NCI-H1694 (cell line): ENCODE results near the gene SLC38A3.
"Not testable (repeated sequence)": the region's sequence is repeated elsewhere in the genome, so short reads cannot be mapped to it uniquely, and the experiment has no call there.

Experiments used
- DNase-seq: peaks from one replicate; lab custom pipeline; 2025; lab: John Stamatoyannopoulos, UW

The SLC38A3 gene

DNA sequence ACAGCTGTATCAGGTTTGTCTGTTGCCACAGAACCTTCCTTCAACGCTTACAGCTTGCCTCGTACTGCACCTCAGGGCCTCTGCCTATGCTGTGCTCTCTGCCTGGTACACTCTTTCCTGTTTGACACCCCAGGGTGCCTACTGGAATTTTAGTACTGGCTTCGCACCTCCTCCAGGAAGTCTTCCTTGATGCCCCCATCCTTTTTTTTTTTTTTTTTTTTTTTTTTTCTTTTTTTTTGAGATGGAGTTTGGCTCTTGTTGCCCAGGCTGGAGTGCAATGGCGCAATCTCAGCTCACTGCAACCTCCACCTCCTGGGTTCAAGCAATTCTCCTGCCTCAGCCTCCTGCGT, 6.3 kb downstream of the SLC38A3 start:
- DNase-seq: not testable (repeated sequence)

DNA sequence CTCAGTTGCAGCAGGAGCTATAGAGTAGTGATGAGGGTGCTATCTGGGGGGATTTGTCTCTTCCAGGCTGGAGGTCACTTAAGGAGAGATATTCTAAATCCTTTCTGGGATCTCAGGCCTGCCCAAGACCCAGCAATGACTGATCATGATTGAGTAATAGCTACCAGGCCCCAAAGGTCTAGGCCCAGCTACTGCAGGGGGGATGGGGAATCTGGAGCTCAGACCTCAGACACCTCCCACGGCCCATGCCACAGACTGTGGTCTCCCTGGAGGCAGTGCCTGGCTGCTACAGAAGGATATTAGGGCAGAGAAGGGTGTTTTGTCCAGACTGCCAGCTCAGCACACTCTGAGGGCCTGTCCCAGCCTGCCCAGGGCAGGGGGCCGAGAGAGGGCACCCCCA, 6.9 kb downstream of the SLC38A3 start:
- DNase-seq: no peak

DNA sequence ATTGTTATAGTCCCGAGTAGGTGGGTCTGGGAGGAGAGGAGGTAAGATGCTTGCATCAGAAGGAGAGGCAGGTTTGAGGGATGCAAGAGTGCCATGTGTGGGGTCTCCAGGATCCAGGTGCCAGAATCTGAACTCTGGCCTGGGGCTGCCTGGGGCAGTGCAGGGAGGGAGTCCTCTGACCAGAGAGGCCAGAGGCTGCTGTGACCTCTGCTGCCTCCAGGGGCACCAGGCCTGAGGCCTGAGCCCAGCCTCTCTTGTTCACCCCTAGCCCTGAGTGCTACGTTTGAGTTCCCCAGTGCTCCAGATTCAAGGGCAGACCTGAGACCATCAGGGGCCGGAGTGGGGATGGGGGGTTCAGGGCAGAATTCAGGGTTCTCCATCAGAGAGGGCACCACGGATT, 7.4 kb downstream of the SLC38A3 start:
- DNase-seq: no peak

DNA sequence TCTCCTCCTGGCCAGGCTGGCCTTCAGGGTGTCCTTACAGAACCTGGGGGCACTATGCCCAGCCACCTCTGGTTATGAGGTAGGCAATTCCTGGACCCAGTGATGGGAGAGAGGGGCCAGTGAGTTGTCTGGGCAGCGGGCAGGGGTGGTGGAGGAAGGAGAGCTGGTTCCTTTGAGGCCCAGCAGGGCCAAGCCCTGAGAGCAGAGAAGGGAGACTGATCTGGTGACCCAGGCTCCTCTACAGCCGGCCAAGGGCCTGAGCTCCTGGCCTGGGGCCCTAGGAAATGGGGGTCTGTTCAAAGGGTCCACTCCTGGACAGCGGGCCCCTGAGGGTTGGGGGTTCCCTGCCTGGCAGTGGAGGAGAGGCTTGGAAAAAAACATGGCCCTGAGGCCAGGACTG, 7.9 kb downstream of the SLC38A3 start:
- no peak for DNase-seq

DNA sequence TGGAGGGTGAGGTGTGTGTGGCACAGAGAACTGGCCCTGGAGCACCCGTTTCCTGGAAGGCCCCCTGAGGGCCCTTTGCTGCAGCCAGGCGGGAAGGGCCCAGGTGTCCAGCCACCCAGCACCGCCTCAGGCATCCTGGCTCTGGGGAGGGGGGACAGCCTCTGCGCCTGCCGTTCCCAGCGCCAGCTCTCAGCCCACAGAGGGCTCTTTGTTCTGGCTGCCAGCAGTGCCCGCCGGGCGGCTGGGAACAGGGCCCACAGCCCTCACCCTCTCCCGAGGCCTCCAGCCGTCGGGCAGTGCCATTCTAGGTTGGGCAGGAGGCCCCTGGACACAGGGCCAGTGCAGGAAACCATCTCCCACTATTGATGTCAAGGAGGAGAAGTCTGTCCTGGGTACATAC, 8.3 kb downstream of the SLC38A3 start:
- DNase-seq: no peak

DNA sequence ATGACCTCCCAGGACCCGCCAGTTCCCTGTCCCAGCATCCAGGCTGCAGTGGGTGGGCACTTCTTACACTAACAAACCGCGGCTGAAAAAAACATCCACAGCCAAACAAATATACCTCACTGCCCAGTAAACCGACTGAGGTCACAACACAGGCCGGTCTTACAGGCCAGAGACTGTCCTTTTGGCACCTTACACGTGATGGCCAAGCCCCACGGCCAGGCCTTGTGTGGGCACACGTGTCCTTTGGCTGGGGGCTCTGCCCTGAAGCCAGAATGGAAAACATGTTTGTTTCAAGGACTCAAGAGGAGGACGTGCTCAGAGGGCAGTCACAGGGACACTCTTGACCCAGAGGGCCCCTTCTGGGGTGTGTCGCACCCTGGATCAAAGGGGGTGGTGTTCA, 9.8 kb downstream of the SLC38A3 start:
- DNase-seq: no peak

DNA sequence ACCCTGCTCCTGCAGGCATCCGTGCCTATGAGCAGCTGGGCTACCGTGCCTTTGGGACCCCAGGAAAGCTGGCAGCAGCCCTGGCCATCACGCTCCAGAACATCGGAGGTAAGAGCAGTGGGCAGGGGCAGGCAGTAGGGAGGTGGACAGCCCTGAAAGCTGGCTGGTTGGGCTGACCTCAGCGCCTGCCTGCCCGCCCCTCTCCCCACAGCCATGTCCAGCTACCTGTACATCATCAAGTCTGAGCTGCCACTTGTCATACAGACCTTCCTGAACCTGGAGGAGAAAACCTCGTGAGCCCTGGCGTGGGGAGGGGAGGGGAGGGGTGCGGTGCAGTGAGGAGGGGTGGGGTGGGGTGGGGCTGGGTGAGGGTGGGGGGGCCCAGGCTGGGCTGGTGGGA, 10.5 kb downstream of the SLC38A3 start:
- no peak for DNase-seq

DNA sequence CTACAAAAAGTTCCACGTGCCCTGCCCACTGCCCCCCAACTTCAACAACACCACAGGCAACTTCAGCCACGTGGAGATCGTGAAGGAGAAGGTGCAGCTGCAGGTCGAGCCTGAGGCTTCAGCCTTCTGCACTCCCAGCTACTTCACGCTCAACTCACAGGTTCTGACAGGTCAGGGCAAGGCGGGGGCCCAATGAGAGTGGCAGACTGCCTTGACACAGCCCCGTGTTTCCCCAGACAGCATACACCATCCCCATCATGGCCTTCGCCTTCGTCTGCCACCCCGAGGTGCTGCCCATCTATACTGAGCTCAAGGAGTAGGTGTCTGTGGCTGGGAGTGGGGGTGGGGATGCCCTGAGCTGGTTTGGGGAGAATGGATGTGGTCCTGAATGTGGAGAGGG, 12.6 kb downstream of the SLC38A3 start:
- DNase-seq: no peak

DNA sequence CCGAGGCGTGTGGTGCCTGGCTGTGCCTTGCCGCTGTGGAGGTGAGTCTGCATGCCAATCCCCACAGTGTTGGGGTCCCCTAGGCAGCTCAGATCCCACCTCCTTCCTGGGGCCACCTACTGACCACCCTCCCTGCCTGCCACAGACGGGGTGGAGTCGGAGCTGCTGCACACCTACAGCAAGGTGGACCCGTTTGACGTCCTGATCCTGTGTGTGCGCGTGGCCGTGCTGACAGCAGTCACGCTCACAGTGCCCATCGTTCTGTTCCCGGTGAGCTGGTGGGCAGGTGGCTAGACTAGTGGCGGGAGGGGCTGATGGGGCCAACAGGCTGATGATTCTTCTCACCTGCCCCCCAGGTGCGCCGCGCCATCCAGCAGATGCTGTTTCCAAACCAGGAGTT, 13.4 kb downstream of the SLC38A3 start:
- DNase-seq: no peak

DNA sequence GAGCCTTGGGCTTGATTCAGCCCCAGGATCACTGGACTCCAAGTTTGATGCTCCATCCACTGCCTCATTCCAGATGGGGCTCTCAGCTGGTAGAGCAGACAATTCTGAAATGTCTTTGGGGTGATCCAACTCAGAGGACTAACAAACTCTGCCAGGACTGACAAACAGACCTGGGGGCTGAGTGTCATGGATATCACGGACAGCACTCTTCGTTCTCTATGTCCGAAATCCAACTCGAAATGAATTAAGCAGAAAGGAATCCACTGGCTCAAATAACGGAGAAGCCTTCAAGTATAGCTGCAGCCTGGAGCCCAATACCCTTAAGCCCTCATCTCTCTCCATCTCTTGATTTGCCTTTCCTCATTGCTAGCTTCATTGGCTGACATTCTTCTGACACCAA, 14.2 kb downstream of the SLC38A3 start:
- no peak for DNase-seq

DNA sequence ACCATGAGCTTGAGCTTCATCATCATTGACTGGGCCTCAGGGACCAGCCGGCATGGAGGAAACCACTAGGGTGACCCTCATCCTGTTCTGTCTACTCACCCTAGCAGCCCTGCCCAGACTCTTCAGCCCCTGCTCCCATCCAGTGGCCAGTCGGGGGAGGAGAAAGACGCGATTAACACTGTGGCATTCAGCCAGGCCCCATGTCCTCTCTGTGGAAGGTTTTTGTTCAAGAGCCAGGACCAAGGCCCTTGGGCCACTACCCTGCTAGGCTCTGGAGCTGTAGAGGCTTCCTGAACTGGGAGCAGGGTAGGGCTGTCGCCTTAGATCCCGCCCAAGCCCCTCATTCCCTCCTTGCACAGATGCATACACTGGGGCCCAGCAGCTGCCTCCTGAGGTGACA, 15.0 kb downstream of the SLC38A3 start:
- no peak for DNase-seq

DNA sequence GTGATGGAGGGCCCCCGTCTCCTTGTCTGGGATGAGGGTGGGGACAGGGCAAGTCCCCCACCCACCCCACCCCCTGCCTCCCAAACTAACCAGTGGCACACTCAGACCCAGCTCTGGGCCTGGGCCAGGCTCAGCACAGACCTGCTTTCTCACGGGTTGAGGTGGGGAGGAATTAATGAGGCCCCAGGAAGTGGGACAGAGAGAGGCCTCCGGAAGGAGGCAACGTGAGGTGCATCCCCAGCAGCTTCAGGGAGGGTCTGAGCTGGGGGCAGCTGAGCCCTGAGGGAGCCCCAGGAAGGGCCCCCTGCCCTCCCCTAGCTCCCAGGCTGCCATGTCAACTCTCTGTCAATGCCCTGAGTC, 16.0 kb downstream of the SLC38A3 start:
- DNase-seq: no peak

DNA sequence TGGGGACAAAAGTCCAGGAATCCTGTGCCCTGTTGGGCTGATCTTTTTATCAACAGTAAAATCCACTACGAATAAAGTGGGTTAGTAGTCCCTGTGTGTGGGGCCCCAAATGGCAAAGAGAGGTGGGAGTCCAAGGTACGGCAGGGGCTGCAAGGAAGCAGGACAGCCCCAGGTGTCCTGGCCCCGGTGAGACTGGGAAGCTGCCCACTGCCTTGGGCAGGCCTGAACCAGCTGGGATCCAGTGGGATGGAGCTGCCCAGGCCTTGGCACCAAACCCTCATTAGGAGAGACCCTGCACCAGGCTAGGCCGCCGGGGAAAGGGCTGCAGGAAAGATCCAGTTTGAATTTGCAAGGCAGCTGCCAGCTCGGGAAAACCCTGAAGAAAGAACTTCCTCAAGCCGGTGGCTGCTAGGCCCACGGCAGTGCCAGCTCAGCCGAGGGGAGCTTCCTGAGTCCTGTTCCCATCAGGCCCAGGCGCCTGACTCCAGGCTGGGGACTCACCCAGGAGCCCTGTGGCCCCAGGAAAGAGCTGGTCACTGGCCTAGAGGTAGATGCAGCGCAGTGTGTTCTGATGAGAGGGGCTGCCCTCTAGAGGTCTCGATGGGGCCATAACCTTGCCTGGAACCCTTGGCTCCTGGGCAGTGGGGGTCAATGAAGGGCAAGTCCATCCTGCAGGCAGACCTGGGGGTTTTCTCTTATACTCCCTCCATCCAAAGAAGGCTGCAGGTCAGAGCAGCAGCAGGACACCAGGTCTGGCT, 16.5 kb downstream of the SLC38A3 start:
- no peak for DNase-seq

DNA sequence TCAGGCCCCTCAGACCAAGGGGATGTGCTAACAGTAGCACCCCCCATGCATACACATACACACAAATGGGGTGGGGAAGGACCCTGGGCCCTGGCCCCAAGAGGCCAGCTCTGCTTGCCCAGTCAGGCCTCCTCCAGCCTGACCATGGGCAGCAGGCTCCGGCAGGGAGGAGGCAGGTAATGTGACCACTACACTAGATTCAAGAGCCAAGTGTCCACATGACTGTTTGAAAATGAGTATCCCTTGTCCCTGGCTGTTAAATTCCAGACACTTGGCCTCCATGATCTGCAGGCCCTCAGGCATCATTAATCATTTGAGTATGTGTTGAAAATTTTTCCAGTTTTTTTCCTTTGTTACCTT, 17.1 kb downstream of the SLC38A3 start:
- DNase-seq: no peak

DNA sequence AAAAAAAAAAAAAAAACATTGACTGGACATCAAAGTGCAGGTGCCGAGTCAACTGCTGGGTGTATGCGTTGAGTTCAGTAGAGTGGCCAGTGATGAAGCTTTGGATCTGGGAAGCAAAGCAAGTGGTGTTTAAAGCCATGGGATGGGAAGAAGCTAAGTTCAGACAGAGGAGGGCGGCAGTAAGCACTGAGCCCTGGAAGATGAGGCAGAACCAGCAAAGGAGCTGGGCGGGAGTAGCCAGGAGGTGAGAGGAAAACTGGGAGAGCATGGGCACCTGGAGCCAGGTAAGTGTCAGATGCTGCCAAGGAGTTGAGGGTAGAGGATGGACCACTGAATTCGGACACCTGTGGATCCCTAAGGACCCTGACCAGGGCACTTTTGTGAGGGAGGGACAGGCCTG, 19.6 kb downstream of the SLC38A3 start:
- no peak for DNase-seq

DNA sequence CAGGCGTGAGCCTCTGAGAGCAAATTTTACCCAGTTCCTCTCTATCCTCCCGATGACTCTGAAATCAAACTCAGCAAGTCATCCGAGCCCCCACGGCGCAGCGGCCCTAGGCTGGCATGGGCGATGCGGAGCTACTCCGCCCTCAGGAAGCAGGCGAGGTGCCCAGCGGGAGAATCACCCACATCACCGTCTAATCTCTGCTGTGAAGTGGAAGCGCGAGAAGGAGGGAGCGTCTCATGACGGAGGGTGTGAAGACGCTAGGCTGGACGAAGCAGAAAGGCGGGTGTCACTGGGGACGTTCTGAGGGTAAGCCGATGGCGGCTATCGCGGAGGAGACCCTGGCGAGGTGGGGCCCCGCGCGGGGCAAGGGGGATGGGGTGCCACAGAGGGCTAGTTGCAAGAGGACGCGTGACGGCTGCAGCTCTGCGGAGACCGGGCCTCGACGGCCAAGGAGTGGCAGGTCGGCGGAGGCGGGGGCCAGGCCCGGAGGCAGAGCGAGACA, 21.9 kb downstream of the SLC38A3 start:
- DNase-seq: no peak

DNA sequence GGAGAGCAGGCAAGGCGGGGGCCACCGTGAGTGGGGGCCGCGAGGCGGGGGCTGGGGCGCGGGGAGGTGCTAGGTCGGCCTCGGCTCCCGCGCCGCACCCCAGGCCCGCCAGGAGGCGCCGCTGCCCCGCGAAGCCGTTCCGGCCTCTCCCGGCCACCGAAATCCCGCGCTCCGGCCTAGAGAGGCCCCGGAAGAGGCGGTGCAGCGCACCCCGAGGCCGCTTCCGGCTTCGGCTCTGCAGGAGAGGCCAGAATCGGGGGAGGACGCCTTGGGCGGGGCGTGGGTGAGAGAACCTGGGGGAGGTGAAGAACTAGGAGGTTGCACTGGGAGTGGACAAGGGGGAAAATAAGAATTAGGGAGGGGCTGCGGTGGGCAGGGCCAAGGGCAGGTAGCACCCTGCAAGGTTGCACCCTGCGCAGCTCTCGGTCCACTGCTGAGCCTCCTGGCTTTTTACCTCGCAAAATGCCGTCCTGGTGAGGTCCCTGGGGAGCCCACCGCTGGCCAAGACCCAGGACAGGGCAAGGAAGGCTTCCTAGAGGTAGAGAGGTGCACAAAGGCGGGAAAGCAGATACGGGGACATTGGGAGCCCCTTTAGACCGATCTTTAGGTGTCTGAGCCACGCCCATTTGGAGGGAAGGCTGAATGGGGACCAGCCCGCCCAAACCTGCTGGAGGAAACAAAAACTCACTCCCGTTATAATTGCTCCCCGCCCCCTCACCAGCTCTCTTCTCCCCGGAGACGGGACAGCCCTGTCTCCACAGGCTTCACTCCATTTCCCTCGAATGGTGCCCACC, 22.5 kb downstream of the SLC38A3 start:
- DNase-seq: peak; percentile 48

DNA sequence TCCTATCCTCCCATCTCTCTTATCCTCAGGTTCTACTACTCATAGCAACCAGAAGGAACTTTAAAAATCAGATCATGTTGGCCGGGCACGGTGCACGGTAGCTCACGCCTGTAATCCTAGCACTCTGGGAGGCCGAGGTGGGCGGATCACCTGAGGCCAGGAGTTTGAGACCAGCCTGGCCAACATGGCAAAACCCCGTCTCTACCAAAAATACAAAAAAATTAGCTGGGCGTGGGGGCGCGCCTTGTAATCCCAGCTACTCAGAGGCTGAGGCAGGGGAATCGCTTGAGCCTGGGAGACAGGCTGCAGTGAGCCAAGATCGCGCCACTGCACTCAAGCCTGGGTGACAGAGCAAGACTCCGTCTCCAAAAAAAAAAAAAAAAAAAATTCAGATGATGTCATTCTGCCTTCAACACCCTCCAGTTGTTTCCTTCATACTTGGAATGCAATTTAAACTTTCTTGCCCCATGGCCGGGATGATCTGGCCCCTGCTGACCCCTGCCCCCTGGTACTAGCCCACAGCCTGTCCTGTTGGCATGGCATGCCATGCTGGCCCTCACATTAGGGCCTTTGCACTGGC, 23.2 kb downstream of the SLC38A3 start:
- DNase-seq: not testable (repeated sequence)

DNA sequence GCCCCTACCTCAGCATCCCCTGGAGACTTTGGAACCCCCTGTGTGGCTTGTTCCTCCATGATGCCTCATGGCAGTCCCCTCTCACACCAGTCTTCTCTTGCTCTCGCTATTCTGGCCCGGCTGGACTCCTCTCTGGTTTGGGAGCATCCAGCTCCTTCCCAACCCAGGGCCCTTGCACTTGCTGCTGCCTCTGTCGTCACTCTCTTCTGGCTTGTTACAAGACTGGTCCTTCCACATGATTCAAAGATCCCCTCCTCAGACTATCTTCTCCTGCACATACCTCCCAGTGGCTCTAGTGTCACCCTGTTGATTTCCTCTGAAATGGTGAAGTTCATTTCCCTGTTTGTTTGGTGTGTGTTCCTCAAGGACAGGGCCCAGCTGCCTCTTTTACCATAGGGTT, 24.4 kb downstream of the SLC38A3 start:
- DNase-seq: no peak

DNA sequence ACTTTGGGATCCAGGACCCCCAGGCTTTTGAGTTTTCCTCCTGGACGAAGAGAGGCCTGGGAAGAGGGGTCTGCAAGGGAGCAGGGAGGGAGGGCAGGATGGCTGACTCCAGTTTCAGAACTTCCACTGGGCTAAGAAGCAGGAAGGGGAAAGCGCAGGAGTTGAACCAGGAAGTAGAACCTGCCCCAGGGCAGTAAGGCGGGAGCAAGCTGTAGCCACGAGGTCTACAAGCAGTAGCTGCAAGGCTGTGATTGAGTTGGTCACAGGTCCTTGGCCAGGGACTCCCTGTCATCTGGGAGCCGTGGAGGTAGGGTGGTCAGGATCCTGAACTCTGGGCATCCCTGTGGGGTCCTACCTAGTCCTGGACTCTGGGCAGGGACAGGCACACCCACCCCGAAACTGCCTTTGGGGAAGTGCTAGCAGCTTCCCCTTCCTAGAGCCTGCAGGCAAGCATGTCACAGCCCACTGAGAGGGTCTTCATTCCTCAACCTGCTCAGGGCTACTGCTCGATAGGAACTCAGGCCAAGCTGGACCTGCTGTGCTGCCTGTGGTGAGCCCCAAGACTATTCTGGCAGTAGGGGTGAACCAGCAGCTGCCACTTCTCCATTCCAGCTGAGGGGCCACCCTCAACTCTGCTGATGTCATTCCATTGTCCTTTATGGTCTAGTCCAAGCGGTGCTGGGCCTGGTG, 25.2 kb downstream of the SLC38A3 start:
- DNase-seq: no peak

DNA sequence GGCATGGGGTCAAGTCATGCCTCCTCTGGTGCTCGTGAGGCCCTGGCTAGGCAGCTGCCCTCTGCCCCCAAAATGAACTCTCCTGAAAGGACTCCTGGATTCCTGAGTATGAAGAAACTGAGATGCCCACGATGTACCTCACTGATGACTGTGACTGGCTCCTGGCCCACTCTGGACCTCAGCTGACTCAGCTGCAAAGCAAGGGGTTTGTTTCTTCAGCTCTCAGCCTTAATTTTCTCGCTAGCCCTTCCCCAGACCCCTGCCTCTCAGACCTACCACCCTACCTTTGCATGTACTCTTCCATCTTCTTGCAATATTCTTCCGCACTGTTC, 25.7 kb downstream of the SLC38A3 start:
- DNase-seq: no peak

DNA sequence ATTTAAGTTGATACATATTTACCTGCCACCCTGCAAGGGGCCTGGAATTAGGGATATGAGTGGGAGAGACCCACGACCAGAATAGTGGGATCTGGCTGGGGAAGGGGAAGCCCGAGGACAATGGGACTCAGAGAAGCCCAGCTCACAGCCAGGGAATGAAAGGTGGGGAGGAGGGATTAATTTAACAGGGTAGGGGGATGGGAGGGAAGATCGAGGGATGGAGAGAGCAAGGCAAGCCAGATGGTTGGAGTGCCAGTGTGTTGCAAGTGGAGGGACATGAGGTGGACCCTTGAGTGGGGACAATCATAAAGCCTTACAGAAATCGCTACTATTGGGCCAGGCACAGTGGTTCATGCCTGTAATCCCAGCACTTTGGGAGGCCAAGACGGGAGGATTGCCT, 26.5 kb downstream of the SLC38A3 start:
- no peak for DNase-seq

DNA sequence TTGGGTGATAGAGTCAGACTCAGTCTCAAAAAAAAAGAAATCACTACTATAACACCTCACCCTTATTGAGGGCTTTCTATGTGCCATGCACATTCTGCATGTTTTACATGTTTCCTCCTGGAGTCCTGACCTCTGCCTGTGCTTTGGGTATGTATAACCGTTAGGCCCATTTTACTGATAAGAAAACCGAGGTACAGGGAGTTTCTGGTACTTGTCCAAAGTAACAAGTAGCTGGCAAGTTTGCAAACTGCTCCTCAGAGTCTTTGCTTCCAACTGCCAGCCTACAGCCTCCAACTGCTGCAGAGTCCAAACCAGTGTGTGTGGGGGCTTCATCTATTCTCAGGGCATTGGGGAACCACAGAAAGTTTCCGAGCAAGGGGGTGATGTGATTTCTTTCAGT, 27.2 kb downstream of the SLC38A3 start:
- DNase-seq: no peak
